HepG2 (cell line): ENCODE data around the gene KCNK7. TPM values are rescaled to one million over a fixed set of nuclear protein-coding genes. Genes with fewer than 3 reads are reported as not detected.

ENCODE experiments used
- DZIP1 ChIP-seq: sonication (generic); formaldehyde crosslinking; IDR thresholded peaks from 2 replicates; pipeline ENCODE4 v1.5.0; 2020; ENCODE audit warnings: mild to moderate bottlenecking, missing genetic modification reagents
- FOXP1 ChIP-seq, 2 experiments: fragments of 450-650 bp in 1 of 2; IDR thresholded peaks; 2 replicates each; pipeline ENCODE4 v1.6.1; 2017 to 2018; ENCODE audit warnings: antibody characterized with exemption in 1 of 2
- HIC2 ChIP-seq: sonication (generic); formaldehyde crosslinking; IDR thresholded peaks from 2 replicates; pipeline ENCODE4 v1.9.0; 2022; ENCODE audit warnings: low read depth, missing genetic modification reagents
- HNF4G ChIP-seq, 2 experiments: sonication (generic) in 1 of 2; formaldehyde crosslinking in 1 of 2; IDR thresholded peaks; 2 replicates each; pipeline versions ENCODE4 v1.4.0 to v1.6.1; 2011 to 2020; ENCODE audit warnings: borderline replicate concordance in 2 of 2, low read depth in 2 of 2, mild to moderate bottlenecking in 2 of 2, low read length in 1 of 2, missing genetic modification reagents in 1 of 2, moderate library complexity in 1 of 2
- IRX3 ChIP-seq: sonication (generic); formaldehyde crosslinking; IDR thresholded peaks from 2 replicates; pipeline ENCODE4 v1.8.1; 2023; ENCODE audit warnings: mild to moderate bottlenecking, low read depth, missing genetic modification reagents, borderline replicate concordance
- ISX ChIP-seq: sonication (generic); formaldehyde crosslinking; conservative IDR thresholded peaks from 2 replicates; pipeline ENCODE4 v1.5.0; 2020; ENCODE audit warnings: missing genetic modification reagents
- NFKB2 ChIP-seq: sonication (generic); formaldehyde crosslinking; IDR thresholded peaks from 2 replicates; pipeline ENCODE4 v1.4.0; 2020; ENCODE audit warnings: missing genetic modification reagents, borderline replicate concordance
- RBFOX2 ChIP-seq: fragments of 200-400 bp; formaldehyde crosslinking; IDR thresholded peaks from 2 replicates; pipeline ENCODE4 v1.6.1; 2017; ENCODE audit warnings: low read depth, mild to moderate bottlenecking, low read length
- RELA ChIP-seq: sonication (generic); formaldehyde crosslinking; IDR thresholded peaks from 2 replicates; pipeline ENCODE4 v1.4.0; 2020; ENCODE audit warnings: missing genetic modification reagents
- RFXAP ChIP-seq: sonication (generic); formaldehyde crosslinking; IDR thresholded peaks from 2 replicates; pipeline ENCODE4 v1.4.0; 2020; ENCODE audit warnings: missing genetic modification reagents, borderline replicate concordance
- RXRA ChIP-seq: sonication (generic); formaldehyde crosslinking; IDR thresholded peaks from 2 replicates; pipeline ENCODE4 v1.5.1; 2020; ENCODE audit warnings: missing genetic modification reagents
- SMARCE1 ChIP-seq: fragments of 450-650 bp; IDR thresholded peaks from 2 replicates; pipeline ENCODE4 v1.6.1; 2017; ENCODE audit warnings: borderline replicate concordance
- U2AF2 ChIP-seq: fragments of 200-400 bp; formaldehyde crosslinking; IDR thresholded peaks from 2 replicates; pipeline ENCODE4 v1.6.1; 2017; ENCODE audit warnings: low read depth, mild to moderate bottlenecking, low read length
- YEATS2 ChIP-seq: sonication (generic); formaldehyde crosslinking; IDR thresholded peaks from 2 replicates; pipeline ENCODE4 v1.4.0; 2020; ENCODE audit warnings: missing genetic modification reagents, borderline replicate concordance
- ZNF12 ChIP-seq: sonication (generic); formaldehyde crosslinking; IDR thresholded peaks from 2 replicates; pipeline ENCODE4 v1.5.0; 2020; ENCODE audit warnings: missing genetic modification reagents
- ZNF136 ChIP-seq: sonication (generic); formaldehyde crosslinking; IDR thresholded peaks from 2 replicates; pipeline ENCODE4 v1.8.1; 2022; ENCODE audit warnings: low read depth, mild to moderate bottlenecking, moderate library complexity, missing genetic modification reagents
- ZNF205 ChIP-seq: IDR thresholded peaks from 2 replicates; pipeline ENCODE4 v1.6.1; 2018; ENCODE audit warnings: missing biosample characterization, missing genetic modification reagents
- ZNF3 ChIP-seq: IDR thresholded peaks from 2 replicates; pipeline ENCODE4 v1.7.0; 2017; ENCODE audit warnings: inconsistent platforms
- ZNF362 ChIP-seq: sonication (generic); formaldehyde crosslinking; IDR thresholded peaks from 2 replicates; pipeline ENCODE4 v1.4.0; 2020; ENCODE audit warnings: missing genetic modification reagents, mild to moderate bottlenecking, borderline replicate concordance
- ZNF781 ChIP-seq: sonication (generic); formaldehyde crosslinking; IDR thresholded peaks from 2 replicates; pipeline ENCODE4 v1.5.1; 2020; ENCODE audit warnings: borderline replicate concordance, mild to moderate bottlenecking, missing genetic modification reagents; ENCODE audit errors: not compliant biosample characterization
- ZNF792 ChIP-seq: IDR thresholded peaks from 2 replicates; pipeline ENCODE4 v1.6.1; 2016
- ZNF891 ChIP-seq: sonication (generic); formaldehyde crosslinking; IDR thresholded peaks from 2 replicates; pipeline ENCODE4 v1.5.0; 2020; ENCODE audit warnings: mild to moderate bottlenecking, missing genetic modification reagents
- polyA plus RNA-seq, 8 experiments: library from polyadenylated mRNA; depleted of rRNA in 3 of 8; stranded (reverse) in 7 of 8; unstranded in 1 of 8; fragments of >200 nt; fragmentation: Illumina TruSeq in 4 of 8; extraction: Trizol in 4 of 8; gene quantifications; 2 replicates each; pipeline versions ENCODE4 v1.2.1 to v1.2.3, GENCODE V29; 2011 to 2016; ENCODE audit warnings: low read depth in 4 of 8, missing spikeins in 1 of 8, mixed read lengths in 1 of 8; ENCODE audit not compliant: insufficient read depth in 1 of 8
- total RNA-seq, 5 experiments: library from RNA; depleted of rRNA; stranded (reverse); fragments of >200 nt; fragmentation: Illumina TruSeq; extraction: Trizol; gene quantifications; 2 replicates each; pipeline ENCODE4 v1.2.3, GENCODE V29; 2016; ENCODE audit warnings: low read depth in 1 of 5

The KCNK7 gene
- total and polyA plus RNA-seq, 2 of the 13 experiments (the other 11 are each of a cell fraction or from before 2014, with no cell fraction given): 0.11 TPM; not detected in 1

- TF ChIP-seq RXRA (CRISPR knock-in tag) (no peak), DZIP1 (CRISPR knock-in tag) (0 out of 2 replicates have a peak, but pooled peaks have one; percentile 40), IRX3 (CRISPR knock-in tag) (no peak), ISX (CRISPR knock-in tag) (no peak), ZNF3 (CRISPR knock-in tag) (no peak), RFXAP (CRISPR knock-in tag) (no peak), ZNF12 (CRISPR knock-in tag) (no peak), HIC2 (CRISPR knock-in tag) (0 out of 2 replicates have a peak, but pooled peaks have one; percentile 45), RELA (CRISPR knock-in tag) (no peak), ZNF362 (0 out of 2 replicates have a peak, but pooled peaks have one; percentile 8), ZNF792 (CRISPR knock-in tag) (no peak), NFKB2 (CRISPR knock-in tag) (0 out of 2 replicates have a peak, but pooled peaks have one; percentile 4), U2AF2 (no peak), ZNF891 (CRISPR knock-in tag) (peak; percentile 29; the same call in 1 of the 2 replicates), HNF4G (IDR thresholded peaks at IDR 0.05; ENCODE audit: borderline replicate concordance, low read depth, low read length) (no peak), HNF4G (CRISPR knock-in tag; IDR thresholded peaks at IDR 0.05; ENCODE audit: borderline replicate concordance, low read depth) (no peak), ZNF205 (CRISPR knock-in tag) (no peak), SMARCE1 (no peak), RBFOX2 (no peak), YEATS2 (CRISPR knock-in tag) (no peak), ZNF781 (no peak), FOXP1 (IDR thresholded peaks at IDR 0.05) (no peak), FOXP1 (CRISPR knock-in tag; IDR thresholded peaks at IDR 0.05) (no peak), ZNF136 (CRISPR knock-in tag) (no peak)
These were observed 43.1 kb downstream of the KCNK7 start (continued) for GRCh38 chr11:65552388-65552951.
